Stomach (tissue), 4 donors: ENCODE data around the gene PARS2.

Experiments used
- POLR2A ChIP-seq, 4 donors: fragments of 450-650 bp; IDR thresholded peaks; one replicate each; pipeline ENCODE4 v1.6.1; 2016; ENCODE audit warnings: antibody characterized with exemption in 4 of 4, control low read depth in 2 of 4, mild to moderate bottlenecking in 1 of 4, moderate library complexity in 1 of 4
- TF ChIP-seq, protein P1 (sequence below), 7 experiments: fragments of 450-650 bp in 4 of 7; fragments of 200-600 bp in 3 of 7; sonication (generic) in 3 of 7; IDR thresholded peaks; one replicate each; pipeline ENCODE4 v1.5.1; 2016 to 2019; ENCODE audit warnings: antibody characterized with exemption in 7 of 7, control low read depth in 2 of 7, mild to moderate bottlenecking in 1 of 7

DNA sequence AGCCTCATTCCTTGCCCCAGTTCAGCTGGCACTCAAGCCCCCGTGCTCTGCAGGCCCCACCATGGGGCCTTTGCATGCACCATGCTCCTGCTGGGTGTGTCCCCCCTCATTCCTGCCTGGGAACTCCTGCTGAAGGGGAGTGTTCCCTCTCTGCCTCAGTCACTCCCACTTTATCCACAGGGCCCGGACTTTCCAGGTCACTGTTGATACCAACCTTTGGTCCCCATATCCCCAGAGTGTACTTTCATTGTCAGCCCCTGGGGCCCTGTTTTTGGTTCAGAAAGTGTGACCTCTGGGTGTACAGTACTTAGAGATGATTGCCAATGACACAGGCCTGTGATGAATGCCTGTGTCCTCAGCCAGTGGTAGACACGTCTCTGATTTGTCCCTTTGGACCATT, 33.9 kb upstream of the PARS2 start:
- TF ChIP-seq, protein P1, sequence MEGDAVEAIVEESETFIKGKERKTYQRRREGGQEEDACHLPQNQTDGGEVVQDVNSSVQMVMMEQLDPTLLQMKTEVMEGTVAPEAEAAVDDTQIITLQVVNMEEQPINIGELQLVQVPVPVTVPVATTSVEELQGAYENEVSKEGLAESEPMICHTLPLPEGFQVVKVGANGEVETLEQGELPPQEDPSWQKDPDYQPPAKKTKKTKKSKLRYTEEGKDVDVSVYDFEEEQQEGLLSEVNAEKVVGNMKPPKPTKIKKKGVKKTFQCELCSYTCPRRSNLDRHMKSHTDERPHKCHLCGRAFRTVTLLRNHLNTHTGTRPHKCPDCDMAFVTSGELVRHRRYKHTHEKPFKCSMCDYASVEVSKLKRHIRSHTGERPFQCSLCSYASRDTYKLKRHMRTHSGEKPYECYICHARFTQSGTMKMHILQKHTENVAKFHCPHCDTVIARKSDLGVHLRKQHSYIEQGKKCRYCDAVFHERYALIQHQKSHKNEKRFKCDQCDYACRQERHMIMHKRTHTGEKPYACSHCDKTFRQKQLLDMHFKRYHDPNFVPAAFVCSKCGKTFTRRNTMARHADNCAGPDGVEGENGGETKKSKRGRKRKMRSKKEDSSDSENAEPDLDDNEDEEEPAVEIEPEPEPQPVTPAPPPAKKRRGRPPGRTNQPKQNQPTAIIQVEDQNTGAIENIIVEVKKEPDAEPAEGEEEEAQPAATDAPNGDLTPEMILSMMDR (IDR thresholded peaks at IDR 0.05) = no peak
- no peak for TF ChIP-seq POLR2A (IDR thresholded peaks at IDR 0.05)
